ENCODE results near the gene CACNA1C.
A peak's percentile ranks its signal among the peaks of the same experiment; 100 is the strongest.

Gene CACNA1C

GRCh38 chr12:2283480-2283879 is 230.7 kb downstream of the CACNA1C start:
- DNase-seq (ENCODE audit: low spot score), result no peak

GRCh38 chr12:2283916-2284315 is 231.1 kb downstream of the CACNA1C start:
- DNase-seq (ENCODE audit: low spot score), result peak; percentile 78

- DNase-seq (ENCODE audit: low spot score), result peak; percentile 76
Observed at GRCh38 chr12:2284321-2284813, 231.6 kb downstream of the CACNA1C start.

- DNase-seq (ENCODE audit: low spot score), result peak; percentile 83
Observed at GRCh38 chr12:2284857-2285256, 232.1 kb downstream of the CACNA1C start.

GRCh38 chr12:2285462-2285861 is 232.7 kb downstream of the CACNA1C start:
- DNase-seq (ENCODE audit: low spot score), result no peak

GRCh38 chr12:2286047-2286446 is 233.3 kb downstream of the CACNA1C start:
- no peak for DNase-seq (ENCODE audit: low spot score)

GRCh38 chr12:2286461-2287131 is 233.8 kb downstream of the CACNA1C start:
- DNase-seq (ENCODE audit: low spot score), result peak; percentile 79

GRCh38 chr12:2287151-2287550 is 234.4 kb downstream of the CACNA1C start:
- DNase-seq (ENCODE audit: low spot score), result no peak

GRCh38 chr12:2287589-2287988 is 234.8 kb downstream of the CACNA1C start:
- DNase-seq (ENCODE audit: low spot score), result no peak

- DNase-seq (ENCODE audit: low spot score), result peak; percentile 70
Observed at GRCh38 chr12:2288001-2288400, 235.2 kb downstream of the CACNA1C start.

- no peak for DNase-seq (ENCODE audit: low spot score)
Observed at GRCh38 chr12:2288471-2288870, 235.7 kb downstream of the CACNA1C start.

GRCh38 chr12:2288875-2289274 is 236.1 kb downstream of the CACNA1C start:
- DNase-seq (ENCODE audit: low spot score), result no peak

GRCh38 chr12:2289525-2289924 is 236.7 kb downstream of the CACNA1C start:
- DNase-seq (ENCODE audit: low spot score), result no peak

GRCh38 chr12:2290091-2290490 is 237.3 kb downstream of the CACNA1C start:
- no peak for DNase-seq (ENCODE audit: low spot score)

- no peak for DNase-seq (ENCODE audit: low spot score)
Observed at GRCh38 chr12:2290516-2291065, 237.8 kb downstream of the CACNA1C start.

GRCh38 chr12:2291182-2291832 is 238.5 kb downstream of the CACNA1C start:
- DNase-seq (ENCODE audit: low spot score), result peak; percentile 50

GRCh38 chr12:2291947-2292346 is 239.2 kb downstream of the CACNA1C start:
- DNase-seq (ENCODE audit: low spot score), result no peak

GRCh38 chr12:2292560-2292959 is 239.8 kb downstream of the CACNA1C start:
- DNase-seq (ENCODE audit: low spot score), result no peak

- peak; percentile 47 for DNase-seq (ENCODE audit: low spot score)
Observed at GRCh38 chr12:2294651-2295475, 242.1 kb downstream of the CACNA1C start.

- DNase-seq (ENCODE audit: low spot score), result peak; percentile 39
Observed at GRCh38 chr12:2295941-2296461, 243.2 kb downstream of the CACNA1C start.

- no peak for DNase-seq (ENCODE audit: low spot score)
Observed at GRCh38 chr12:2297004-2297403, 244.2 kb downstream of the CACNA1C start.

- no peak for DNase-seq (ENCODE audit: low spot score)
Observed at GRCh38 chr12:2297658-2298057, 244.9 kb downstream of the CACNA1C start.

All from GM03348 (cell line).